Mesodermal cell (in vitro differentiated cells): ENCODE results near the gene TBX15. TPM values are rescaled to one million over a fixed set of nuclear protein-coding genes. Genes with fewer than 3 reads are reported as not detected.

Experiments
- H3K27ac ChIP-seq: 2 replicates; pipeline ENCODE4 v1.7.0; 2013; ENCODE audit warnings: mild to moderate bottlenecking, low read depth, low read length, moderate library complexity; ENCODE audit not compliant: severe bottlenecking
- H3K36me3 ChIP-seq: 2 replicates; pipeline ENCODE4 v1.7.1; 2013; ENCODE audit warnings: mild to moderate bottlenecking, low read length, moderate library complexity; ENCODE audit not compliant: control insufficient read depth, insufficient read depth
- H3K4me1 ChIP-seq: one replicate; pipeline ENCODE4 v1.7.1; 2013; ENCODE audit warnings: mild to moderate bottlenecking, low read length; ENCODE audit not compliant: insufficient read depth, control insufficient read depth, poor library complexity, severe bottlenecking
- H3K4me3 ChIP-seq: 2 replicates; pipeline ENCODE4 v1.7.0; 2013; ENCODE audit warnings: low read length, control low read depth, mild to moderate bottlenecking; ENCODE audit not compliant: insufficient read depth, poor library complexity, severe bottlenecking; ENCODE audit errors: extremely low read depth
- H3K9me3 ChIP-seq: 2 replicates; pipeline ENCODE4 v1.7.1; 2013; ENCODE audit warnings: mild to moderate bottlenecking, low read length, moderate library complexity; ENCODE audit not compliant: control insufficient read depth
- WGBS, 2 experiments: methylation state at CpG; one replicate each; pipeline ENCODE4 v1.1.5; 2013; ENCODE audit warnings: missing lambda C conversion rate in 2 of 2; ENCODE audit not compliant: insufficient coverage in 2 of 2; 5-methylcytosine and 5-hydroxymethylcytosine counted together
- polyA plus RNA-seq, 2 experiments: library from polyadenylated mRNA; stranded (reverse); fragments of 50-300 nt; gene quantifications; one replicate each; pipeline ENCODE4 v1.2.3, GENCODE V29; 2013

Gene TBX15
- polyA plus RNA-seq (2013, experiment 1 of 2), result 5.5 TPM
- 5.2 TPM for polyA plus RNA-seq (2013, experiment 2 of 2)

- Histone ChIP-seq H3K9me3 (peaks cover 5% of the 10 kb centered on the region), H3K4me1 (peaks cover 27% of the 10 kb centered on the region), H3K4me3 (peak within 1 kb of the TSS; percentile 60), H3K27ac (peak within 1 kb of the TSS; percentile 88), H3K36me3 (peaks cover 15% of the 10 kb centered on the region)
- WGBS, 2 experiments, result 13 to 16% methylated on average over 17 to 19 of the region's 31 CpGs
Observed at GRCh38 chr1:118988186-118989005, at the start of gene TBX15. TSS of gene TBX15 (minus strand) at chr1:118988343. CDS start at chr1:118987795, 548 bp downstream.

DNA sequence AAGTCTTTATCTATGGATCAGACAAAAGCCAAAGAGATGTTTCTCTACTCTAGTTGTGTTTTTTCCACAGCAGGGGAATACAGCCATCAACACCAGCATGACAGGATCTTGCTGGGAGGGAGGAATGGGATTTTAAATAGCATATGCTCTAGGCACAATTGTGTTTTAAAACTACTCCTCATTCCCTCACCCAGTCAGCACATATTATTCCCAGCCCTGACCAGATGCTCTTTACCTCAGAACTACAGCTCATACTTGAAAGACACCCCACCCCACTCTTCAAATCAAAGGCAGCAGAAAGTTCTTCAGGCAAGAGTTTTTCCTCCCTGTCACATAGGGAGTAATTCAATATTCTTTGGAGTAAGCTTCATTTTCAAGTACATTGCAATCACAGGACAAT, 46.2 kb upstream of the TBX15 start:
- no peak overlapping the region for H3K27ac ChIP-seq
- H3K36me3 ChIP-seq, result no peaks in the 10 kb centered on the region
- no peaks in the 10 kb centered on the region for H3K9me3 ChIP-seq
- H3K4me3 ChIP-seq, result no peak overlapping the region
- H3K4me1 ChIP-seq, result no peaks in the 10 kb centered on the region

- WGBS, 2 experiments, result 96 to 97% methylated on average over 14 to 20 of the region's 22 CpGs
- H3K4me1 ChIP-seq, result no peaks in the 10 kb centered on the region
- H3K9me3 ChIP-seq, result no peaks in the 10 kb centered on the region
- no peak overlapping the region for H3K4me3 ChIP-seq
- no peaks in the 10 kb centered on the region for H3K36me3 ChIP-seq
- H3K27ac ChIP-seq, result no peak overlapping the region
Observed at GRCh38 chr1:119032986-119033385, 44.8 kb upstream of the TBX15 start.

GRCh38 chr1:119027759-119028158, 39.6 kb upstream of the TBX15 start:
- no peaks in the 10 kb centered on the region for H3K4me1 ChIP-seq
- WGBS, 2 experiments, result 83 to 100% methylated on average over 1 of the region's 1 CpG
- no peaks in the 10 kb centered on the region for H3K9me3 ChIP-seq
- no peak overlapping the region for H3K4me3 ChIP-seq
- no peaks in the 10 kb centered on the region for H3K36me3 ChIP-seq
- H3K27ac ChIP-seq, result no peak overlapping the region

DNA sequence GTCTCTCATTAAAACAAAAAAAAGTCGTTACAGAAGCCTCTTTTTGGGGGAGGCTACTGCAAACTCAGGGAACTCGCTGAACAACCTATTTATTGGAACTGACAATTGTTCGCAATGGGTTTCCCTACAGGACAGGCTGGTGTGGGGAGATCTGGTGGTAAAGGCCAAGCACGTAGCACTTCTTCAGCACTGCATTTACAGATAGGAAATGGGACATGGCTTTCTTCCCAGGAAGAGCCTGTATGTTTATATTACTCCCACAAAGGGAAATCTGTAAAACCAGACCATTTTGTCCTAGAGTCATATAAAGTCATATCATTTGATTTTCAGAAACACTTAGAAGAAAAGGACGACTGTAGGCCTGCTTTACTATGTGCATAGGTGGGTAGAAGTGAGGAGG, 38.8 kb upstream of the TBX15 start:
- no peaks in the 10 kb centered on the region for H3K9me3 ChIP-seq
- WGBS, 2 experiments, result 90 to 98% methylated on average over 3 to 4 of the region's 5 CpGs
- H3K27ac ChIP-seq, result no peak overlapping the region
- no peaks in the 10 kb centered on the region for H3K36me3 ChIP-seq
- H3K4me3 ChIP-seq, result no peak overlapping the region
- H3K4me1 ChIP-seq, result no peaks in the 10 kb centered on the region

- H3K9me3 ChIP-seq, result peaks cover under 1% of the 10 kb centered on the region
- no peak overlapping the region for H3K4me3 ChIP-seq
- WGBS, 2 experiments, result 100% methylated on average over 1 of the region's 2 CpGs; no CpG with 5 or more reads in 1 of the 2 experiments
- no peaks in the 10 kb centered on the region for H3K36me3 ChIP-seq
- no peak overlapping the region for H3K27ac ChIP-seq
- H3K4me1 ChIP-seq, result peaks cover 12% of the 10 kb centered on the region
Observed at GRCh38 chr1:119015547-119015946, 27.4 kb upstream of the TBX15 start.

GRCh38 chr1:119012383-119012782, 24.2 kb upstream of the TBX15 start:
- no peak overlapping the region for H3K27ac ChIP-seq
- H3K9me3 ChIP-seq, result no peaks in the 10 kb centered on the region
- H3K36me3 ChIP-seq, result no peaks in the 10 kb centered on the region
- peaks cover 24% of the 10 kb centered on the region for H3K4me1 ChIP-seq
- H3K4me3 ChIP-seq, result no peak overlapping the region
- WGBS, 2 experiments, result 83 to 85% methylated on average over 3 to 5 of the region's 5 CpGs

DNA sequence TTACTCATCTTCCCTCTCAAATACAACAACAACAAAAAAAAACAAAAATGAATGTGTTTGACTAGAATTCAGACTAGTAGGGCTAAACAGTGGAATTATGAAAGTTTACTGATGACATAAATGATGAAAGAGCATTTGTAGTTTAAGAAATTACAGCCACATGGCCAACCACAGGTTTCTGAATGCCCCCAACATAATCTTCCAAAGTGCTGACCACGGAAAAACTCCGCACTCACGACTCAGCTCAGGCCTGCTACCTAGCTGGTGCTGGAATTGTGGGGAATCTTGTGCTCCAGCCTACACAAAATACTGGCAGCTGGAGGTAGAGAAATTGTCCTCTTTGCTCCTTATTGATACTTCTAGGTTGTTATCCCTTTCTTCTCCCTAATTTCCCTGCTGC, 23.6 kb upstream of the TBX15 start:
- Histone ChIP-seq H3K4me3 (no peak overlapping the region), H3K4me1 (peaks cover 24% of the 10 kb centered on the region), H3K9me3 (no peaks in the 10 kb centered on the region), H3K36me3 (no peaks in the 10 kb centered on the region), H3K27ac (no peak overlapping the region)
- WGBS, 2 experiments, result 87% methylated on average over 3 of the region's 3 CpGs; no CpG with 5 or more reads in 1 of the 2 experiments

- Histone ChIP-seq H3K4me1 (peaks cover 24% of the 10 kb centered on the region), H3K4me3 (no peak overlapping the region), H3K27ac (no peak overlapping the region), H3K36me3 (no peaks in the 10 kb centered on the region), H3K9me3 (no peaks in the 10 kb centered on the region)
- 86% methylated on average over 1 of the region's 2 CpGs; no CpG with 5 or more reads in 1 of the 2 experiments for WGBS, 2 experiments
Observed at GRCh38 chr1:119011116-119011515, 23.0 kb upstream of the TBX15 start.

- WGBS, 2 experiments, result 50% methylated on average over 1 of the region's 1 CpG; no CpG with 5 or more reads in 1 of the 2 experiments
- no peak overlapping the region for H3K27ac ChIP-seq
- H3K36me3 ChIP-seq, result no peaks in the 10 kb centered on the region
- no peak overlapping the region for H3K4me3 ChIP-seq
- no peaks in the 10 kb centered on the region for H3K9me3 ChIP-seq
- H3K4me1 ChIP-seq, result peaks cover 24% of the 10 kb centered on the region
Observed at GRCh38 chr1:119010201-119010600, 22.1 kb upstream of the TBX15 start.

- 46% methylated on average over 1 of the region's 2 CpGs; no CpG with 5 or more reads in 1 of the 2 experiments for WGBS, 2 experiments
- H3K27ac ChIP-seq, result peak overlapping the region; percentile 84
- H3K4me3 ChIP-seq, result no peak overlapping the region
- peaks cover 24% of the 10 kb centered on the region for H3K4me1 ChIP-seq
- no peaks in the 10 kb centered on the region for H3K36me3 ChIP-seq
- no peaks in the 10 kb centered on the region for H3K9me3 ChIP-seq
Observed at GRCh38 chr1:119009312-119009655, 21.1 kb upstream of the TBX15 start.
